HG03064 (cell line): ENCODE measurements around the gene DUSP16.
"Not testable (repeated sequence)": the region's sequence is repeated elsewhere in the genome, so short reads cannot be mapped to it uniquely, and the experiment has no call there.

ENCODE experiments used
- ATAC-seq: cut with Tn5 transposase; IDR thresholded peaks from one replicate; pipeline ENCODE4 v1.9.1; 2021; ENCODE audit warnings: low read depth; ENCODE audit not compliant: unreplicated experiment

Gene DUSP16

GRCh38 chr12:12474471-12474928, 88.2 kb downstream of the DUSP16 start:
- ATAC-seq: peak; percentile 14

- ATAC-seq: no peak
These were observed 89.4 kb downstream of the DUSP16 start for GRCh38 chr12:12473223-12473622.

DNA sequence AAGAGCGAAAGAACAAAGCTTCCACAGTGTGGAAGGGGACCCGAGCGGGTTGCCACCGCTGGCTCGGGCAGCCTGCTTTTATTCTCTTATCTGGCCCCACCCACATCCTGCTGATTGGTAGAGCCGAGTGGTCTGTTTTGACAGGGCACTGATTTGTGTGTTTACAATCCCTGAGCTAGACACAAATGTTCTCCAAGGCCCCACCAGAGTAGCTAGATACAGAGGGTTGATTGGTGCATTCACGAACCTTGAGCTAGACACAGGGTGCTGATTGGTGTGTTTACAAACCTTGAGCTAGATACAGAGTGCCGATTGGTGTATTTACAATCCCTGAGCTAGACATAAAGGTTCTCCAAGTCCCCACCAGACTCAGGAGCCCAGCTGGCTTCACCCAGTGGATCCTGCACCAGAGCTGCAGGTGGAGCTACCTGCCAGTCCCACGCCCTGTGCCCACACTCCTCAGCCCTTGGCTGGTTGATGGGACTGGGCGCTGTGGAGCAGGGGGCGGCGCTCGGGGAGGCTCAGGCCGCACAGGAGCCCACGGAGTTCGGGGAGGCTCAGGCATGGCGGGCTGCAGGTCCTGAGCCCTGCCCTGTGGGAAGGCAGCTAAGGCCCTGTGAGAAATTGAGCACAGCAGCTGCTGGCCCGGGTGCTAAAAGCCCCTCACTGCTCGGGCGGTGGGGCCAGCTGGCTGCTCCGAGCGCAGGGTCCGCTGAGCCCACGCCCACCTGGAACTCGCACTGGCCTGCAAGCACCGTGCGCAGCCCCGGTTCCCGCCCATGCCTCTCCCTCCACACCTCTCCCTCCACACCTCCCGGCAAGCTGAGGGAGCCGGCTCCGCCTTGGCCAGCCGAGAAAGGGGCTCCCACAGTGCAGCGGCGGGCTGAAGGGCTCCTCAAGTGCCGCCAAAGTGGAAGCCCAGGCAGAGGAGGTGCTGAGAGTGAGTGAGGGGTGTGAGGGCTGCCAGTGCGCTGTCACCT, 90.4 kb downstream of the DUSP16 start:
- not testable (repeated sequence) for ATAC-seq

GRCh38 chr12:12470751-12471306, 91.8 kb downstream of the DUSP16 start:
- no peak for ATAC-seq

- no peak for ATAC-seq
These were observed 93.3 kb downstream of the DUSP16 start for GRCh38 chr12:12469386-12469785.

DNA sequence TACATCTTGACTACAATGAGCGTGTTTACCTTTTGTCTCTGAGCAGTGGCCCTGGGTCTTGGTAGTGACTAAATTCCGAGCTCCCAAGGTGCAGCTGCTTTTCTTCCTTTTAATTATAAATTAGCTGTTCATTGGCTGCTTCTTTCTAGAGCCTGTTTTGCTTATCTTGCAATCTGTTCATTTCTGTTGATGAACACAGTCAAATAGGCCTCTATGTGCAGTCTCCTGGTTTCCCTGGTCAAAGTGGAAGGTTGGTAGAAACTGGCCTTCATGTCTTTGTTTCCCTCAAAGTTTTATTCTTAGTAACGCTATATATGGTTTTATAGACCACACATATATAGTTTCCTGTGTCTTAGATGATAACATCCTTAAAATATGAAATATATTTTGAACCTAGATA, 94.1 kb downstream of the DUSP16 start:
- no peak for ATAC-seq

- no peak for ATAC-seq
These were observed 94.9 kb downstream of the DUSP16 start for GRCh38 chr12:12467688-12468261.

DNA sequence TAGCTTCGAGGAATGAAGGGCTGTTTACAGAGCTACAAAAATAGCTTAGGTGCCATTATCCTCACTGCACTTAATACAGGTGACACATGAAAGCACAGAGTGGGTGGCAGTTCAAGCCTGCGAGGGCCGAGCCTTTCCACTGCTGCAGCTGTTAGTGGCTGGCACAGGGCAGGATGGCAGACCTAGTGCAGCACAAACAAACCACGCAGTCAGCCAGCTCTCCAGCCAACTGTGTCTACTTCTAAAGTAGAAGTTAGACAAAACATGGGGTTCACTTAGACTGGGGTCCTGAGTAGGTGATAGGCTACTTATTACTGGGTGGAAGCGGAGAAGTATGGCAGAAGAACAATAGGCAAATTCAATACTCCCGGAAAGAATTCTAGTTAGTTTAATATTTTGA, 95.4 kb downstream of the DUSP16 start:
- ATAC-seq: no peak

DNA sequence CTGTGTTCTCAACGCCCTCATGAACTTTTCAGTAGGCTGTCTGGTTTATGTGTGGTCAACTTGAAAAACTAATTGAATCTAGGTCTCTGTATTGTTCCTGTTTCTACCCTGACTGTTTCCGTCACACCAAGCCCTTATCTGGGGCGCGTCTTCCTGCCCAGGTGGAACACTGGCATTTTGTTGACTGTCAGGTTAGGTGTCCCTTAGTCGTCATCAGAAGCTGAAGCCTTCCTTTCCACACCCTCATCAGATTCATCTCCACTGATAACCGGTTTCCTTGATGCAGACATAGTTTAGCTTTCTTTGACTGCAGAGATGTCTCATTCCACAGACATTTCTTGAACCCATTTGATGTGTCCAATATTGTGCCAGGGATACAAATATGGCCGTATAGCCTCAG, 96.5 kb downstream of the DUSP16 start:
- no peak for ATAC-seq

DNA sequence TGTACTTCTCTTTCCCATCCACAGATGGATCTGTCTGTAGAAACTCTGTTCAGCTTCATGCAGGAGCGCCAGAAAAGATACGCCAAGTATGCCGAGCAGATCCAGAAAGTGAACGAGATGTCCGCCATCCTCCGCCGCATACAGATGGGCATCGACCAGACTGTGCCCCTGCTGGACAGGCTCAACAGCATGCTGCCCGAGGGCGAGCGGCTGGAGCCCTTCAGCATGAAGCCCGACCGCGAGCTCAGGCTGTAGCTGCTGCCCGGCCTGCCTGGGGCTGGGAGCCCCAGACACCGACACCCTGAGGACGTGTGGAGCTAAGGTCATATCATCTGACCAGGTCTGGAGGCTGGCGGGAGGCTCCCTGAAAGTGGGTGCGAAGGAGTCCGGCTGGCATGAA, 97.1 kb downstream of the DUSP16 start:
- ATAC-seq: no peak

DNA sequence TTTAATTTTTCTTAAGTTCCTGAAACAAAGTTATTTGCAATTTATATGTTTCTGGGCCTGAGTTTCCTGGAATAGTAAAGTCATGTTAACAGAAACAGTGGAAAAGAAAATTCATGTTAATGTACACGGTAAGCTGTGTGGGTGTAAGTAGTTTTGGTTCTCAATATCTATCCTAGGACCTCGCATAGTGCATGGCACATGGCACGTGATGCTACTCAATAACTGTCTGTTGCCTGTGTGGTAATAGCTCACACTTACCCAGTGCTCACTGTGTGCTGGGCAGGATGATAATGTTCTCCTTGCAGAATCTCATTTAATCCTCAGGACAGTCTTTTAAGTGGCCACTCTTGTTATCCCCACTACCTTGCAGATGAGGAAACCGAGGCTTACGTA, 100.7 kb downstream of the DUSP16 start:
- ATAC-seq: no peak

GRCh38 chr12:12460935-12461922, 101.4 kb downstream of the DUSP16 start:
- no peak for ATAC-seq

DNA sequence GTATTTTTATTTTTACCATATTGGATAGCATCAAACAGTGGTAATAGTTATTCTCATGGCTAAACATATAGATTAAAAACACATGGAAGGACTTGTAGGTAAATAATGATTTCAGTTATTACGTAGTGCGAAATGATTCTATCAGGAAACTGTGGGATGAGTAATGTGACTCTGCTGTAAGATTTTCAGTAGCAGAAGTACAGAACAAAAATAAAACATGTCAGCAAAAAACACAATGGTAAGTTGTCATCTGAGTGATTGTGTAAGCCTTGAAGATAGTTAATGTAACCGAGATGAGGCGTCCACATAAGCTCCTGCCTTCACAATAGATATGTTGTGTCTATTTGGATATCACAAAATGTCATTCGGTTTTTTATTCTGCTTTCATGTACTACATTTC, 106.0 kb downstream of the DUSP16 start:
- no peak for ATAC-seq

DNA sequence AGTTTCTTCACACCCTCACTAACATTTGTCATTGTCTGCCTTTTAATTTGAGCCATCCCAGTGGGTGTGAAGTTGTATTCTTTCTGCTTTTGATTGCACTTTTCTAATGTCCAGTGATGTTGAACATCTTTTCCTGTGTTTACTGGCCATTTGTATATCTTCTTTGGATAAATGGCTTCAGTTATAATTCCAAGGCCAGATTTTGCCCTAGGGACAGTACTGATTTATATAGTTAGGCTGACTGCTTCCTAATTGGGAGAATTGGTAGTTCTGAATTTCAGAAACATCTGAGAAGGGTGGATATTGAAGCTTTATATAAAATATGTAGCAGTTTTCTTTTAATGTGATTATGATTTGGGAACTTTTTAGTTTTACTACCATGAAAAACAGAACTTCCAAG, 108.3 kb downstream of the DUSP16 start:
- ATAC-seq: no peak

- ATAC-seq: no peak
These were observed 109.0 kb downstream of the DUSP16 start for GRCh38 chr12:12453635-12454034.

DNA sequence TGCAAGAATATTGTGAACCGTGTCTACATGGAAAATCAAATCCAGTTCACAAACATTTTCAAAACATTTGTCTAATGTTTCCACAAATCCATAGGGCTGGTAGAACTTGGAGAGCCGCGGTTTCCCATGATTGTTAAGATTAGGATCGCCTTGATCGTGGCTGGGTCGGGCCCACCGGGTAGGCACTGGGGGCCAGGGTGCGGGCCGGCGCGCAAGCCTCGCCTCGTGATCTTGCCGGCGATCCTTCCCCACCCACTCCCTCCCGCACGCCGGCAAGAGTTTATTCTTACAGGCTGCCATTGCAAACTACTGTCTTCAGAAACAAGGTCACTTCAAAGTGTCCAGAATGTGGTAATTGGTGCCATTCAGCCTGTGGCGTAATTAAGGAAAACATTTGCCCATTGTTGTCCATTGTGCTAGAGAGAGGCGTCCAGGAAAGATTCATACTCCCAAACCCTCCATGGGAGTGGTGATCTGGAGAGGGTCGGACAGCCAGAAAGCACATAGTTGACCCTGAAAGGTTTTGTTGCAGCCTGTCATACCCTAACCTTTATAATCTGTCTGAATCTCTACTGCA, 110.2 kb downstream of the DUSP16 start:
- no peak for ATAC-seq

DNA sequence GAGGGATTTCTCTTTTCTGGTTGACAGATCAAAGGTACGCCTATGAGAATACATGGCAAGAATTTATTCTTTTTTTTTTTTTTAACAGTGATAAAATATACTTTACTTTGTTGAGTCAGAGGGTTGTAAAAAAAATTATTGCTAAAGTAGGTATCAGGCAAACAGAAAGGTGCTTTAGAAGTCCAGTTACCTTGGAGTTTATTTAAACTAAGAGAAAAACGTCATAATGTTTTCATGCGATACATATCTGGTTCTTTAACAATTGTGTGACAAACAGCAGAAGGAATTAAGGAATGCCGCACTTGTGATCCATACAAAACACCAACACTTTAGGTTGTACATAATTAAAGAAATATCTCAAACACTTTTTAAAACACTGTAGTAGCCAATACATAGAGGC, 111.6 kb downstream of the DUSP16 start:
- no peak for ATAC-seq

DNA sequence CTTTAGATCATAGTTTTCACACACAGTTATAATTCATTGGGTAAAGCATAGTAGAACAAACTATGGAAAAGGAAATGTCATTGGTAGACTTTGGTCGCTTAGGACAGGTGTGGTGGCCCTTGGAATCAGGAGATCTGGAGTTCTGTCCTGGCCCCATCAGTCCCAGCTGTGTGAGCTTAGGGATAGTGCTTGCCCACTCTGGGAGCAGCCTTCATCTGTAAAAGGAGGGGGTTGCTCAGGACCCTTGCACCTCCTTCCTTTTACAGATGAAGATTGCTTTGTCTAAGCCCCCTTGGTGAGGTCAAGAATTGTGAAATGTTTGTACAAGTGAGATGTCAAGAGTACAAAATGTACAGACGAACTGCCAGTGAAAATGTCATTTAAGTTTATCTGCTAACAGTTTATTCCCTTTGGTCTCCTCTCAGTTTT, 112.6 kb downstream of the DUSP16 start:
- no peak for ATAC-seq

DNA sequence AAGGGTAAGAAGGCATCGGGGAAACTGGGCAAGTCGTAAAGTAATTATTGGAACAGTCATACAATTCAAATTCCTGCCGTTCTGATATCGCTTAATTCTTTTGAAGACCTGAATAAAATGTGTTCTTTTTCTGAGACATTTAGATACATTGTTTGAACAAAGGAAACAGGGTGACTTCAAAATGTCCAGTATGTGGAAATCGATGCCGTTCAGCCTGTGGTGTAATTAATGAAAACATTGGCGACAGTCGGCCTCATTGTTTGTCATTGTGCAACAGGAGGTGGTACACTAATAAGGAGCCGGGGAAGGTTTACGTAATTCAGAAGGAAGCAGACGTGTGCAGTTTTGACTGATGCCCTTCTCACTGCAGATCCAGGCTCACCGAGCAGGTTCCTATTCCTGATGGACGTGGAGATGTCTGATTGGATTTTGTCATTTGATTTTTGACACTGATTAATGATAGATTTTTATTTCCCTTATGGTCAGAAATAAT, 113.1 kb downstream of the DUSP16 start:
- no peak for ATAC-seq

DNA sequence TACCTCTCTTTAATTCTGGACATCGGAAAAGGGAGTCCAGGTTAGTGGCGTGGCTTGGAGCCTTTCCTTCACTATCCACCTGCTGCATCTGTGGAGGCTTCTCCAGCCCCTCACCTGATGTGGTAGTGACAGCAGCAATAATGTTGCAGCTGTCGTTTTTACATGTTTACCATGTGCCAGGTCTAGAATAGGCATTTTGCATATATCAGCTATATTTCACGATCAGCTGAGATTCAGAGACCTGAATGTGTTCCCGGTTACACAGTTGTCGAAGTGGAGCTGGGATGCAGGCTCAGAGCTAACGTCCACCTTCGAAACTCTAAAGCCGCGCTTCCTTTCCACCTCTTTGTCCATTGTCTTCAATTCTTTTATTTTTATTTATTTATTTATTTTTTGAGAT, 114.8 kb downstream of the DUSP16 start:
- ATAC-seq: no peak
